Measurements from ENCODE around the gene STK39.

The STK39 gene

GRCh38 chr2:167933097-167933814 is 314.1 kb downstream of the STK39 start:
- Histone ChIP-seq H3K4me3 (ENCODE audit: control insufficient read depth in 1 of 7, extremely low read depth in 1 of 7, insufficient read depth in 4 of 7, low read depth in 2 of 7, low read length in 6 of 7) (no peak overlapping the region), H3K27me3 (replicated peaks in 2 of 5; ENCODE audit: control insufficient read depth in 4 of 5, insufficient read depth in 5 of 5, low read length in 4 of 5) (no peaks in the 10 kb centered on the region), H3K27ac (ENCODE audit: insufficient read depth in 1 of 2, low read depth in 1 of 2, low read length in 2 of 2, poor library complexity in 1 of 2, severe bottlenecking in 2 of 2) (no peak overlapping the region), H3K36me3 (ENCODE audit: control insufficient read depth in 4 of 4, insufficient read depth in 4 of 4, low read length in 3 of 4) (no peaks in the 10 kb centered on the region), H3K9me3 (ENCODE audit: control extremely low read depth in 1 of 5, control insufficient read depth in 4 of 5, insufficient read depth in 2 of 5, low read depth in 1 of 5, low read length in 4 of 5) (peaks cover 0 to 8% (median 0%) of the 10 kb centered on the region in 5 experiments), H3K4me1 (ENCODE audit: control extremely low read depth in 1 of 4, control insufficient read depth in 4 of 4, insufficient read depth in 4 of 4, low read length in 3 of 4) (no peaks in the 10 kb centered on the region)
- WGBS (ENCODE audit: insufficient coverage), result 97% methylated on average over 3 of the region's 4 CpGs
- DNase-seq, result no peak
- ChIA-PET POLR2A (no interaction called here), CTCF (interaction anchor here (0.5 kb wide), 1 partner anchor 165 kb away, joined by 3 read pairs; no protein-coding TSS in a partner anchor)

GRCh38 chr2:167932123-167932693 is 315.2 kb downstream of the STK39 start:
- ChIA-PET POLR2A (no interaction called here), CTCF (no interaction called here)

GRCh38 chr2:167929484-167929883 is 317.9 kb downstream of the STK39 start:
- H3K9me3 ChIP-seq (ENCODE audit: control extremely low read depth in 1 of 5, control insufficient read depth in 4 of 5, insufficient read depth in 2 of 5, low read depth in 1 of 5, low read length in 4 of 5), result peaks cover 0 to 4% (median 0%) of the 10 kb centered on the region in 5 experiments
- H3K36me3 ChIP-seq (ENCODE audit: control insufficient read depth in 4 of 4, insufficient read depth in 4 of 4, low read length in 3 of 4), result no peaks in the 10 kb centered on the region
- CTCF ChIA-PET, result no interaction called here
- no peak overlapping the region for H3K27ac ChIP-seq (ENCODE audit: insufficient read depth in 1 of 2, low read depth in 1 of 2, low read length in 2 of 2, poor library complexity in 1 of 2, severe bottlenecking in 2 of 2)
- H3K27me3 ChIP-seq (replicated peaks in 2 of 5; ENCODE audit: control insufficient read depth in 4 of 5, insufficient read depth in 5 of 5, low read length in 4 of 5), result no peaks in the 10 kb centered on the region
- no peak for DNase-seq
- H3K4me3 ChIP-seq (ENCODE audit: control insufficient read depth in 1 of 7, extremely low read depth in 1 of 7, insufficient read depth in 4 of 7, low read depth in 2 of 7, low read length in 6 of 7), result no peak overlapping the region
- POLR2A ChIA-PET, result no interaction called here
- 95% methylated on average over 2 of the region's 3 CpGs for WGBS (ENCODE audit: insufficient coverage)
- H3K4me1 ChIP-seq (ENCODE audit: control extremely low read depth in 1 of 4, control insufficient read depth in 4 of 4, insufficient read depth in 4 of 4, low read length in 3 of 4), result no peaks in the 10 kb centered on the region

More at GRCh38 chr2:167932123-167932693, 315.2 kb downstream of the STK39 start:
- DNase-seq, result no peak
- Histone ChIP-seq H3K36me3 (ENCODE audit: control insufficient read depth in 4 of 4, insufficient read depth in 4 of 4, low read length in 3 of 4) (no peaks in the 10 kb centered on the region), H3K27ac (ENCODE audit: insufficient read depth in 1 of 2, low read depth in 1 of 2, low read length in 2 of 2, poor library complexity in 1 of 2, severe bottlenecking in 2 of 2) (no peak overlapping the region), H3K4me3 (ENCODE audit: control insufficient read depth in 1 of 7, extremely low read depth in 1 of 7, insufficient read depth in 4 of 7, low read depth in 2 of 7, low read length in 6 of 7) (no peak overlapping the region), H3K9me3 (ENCODE audit: control extremely low read depth in 1 of 5, control insufficient read depth in 4 of 5, insufficient read depth in 2 of 5, low read depth in 1 of 5, low read length in 4 of 5) (peaks cover 0 to 8% (median 0%) of the 10 kb centered on the region in 5 experiments), H3K27me3 (replicated peaks in 2 of 5; ENCODE audit: control insufficient read depth in 4 of 5, insufficient read depth in 5 of 5, low read length in 4 of 5) (no peaks in the 10 kb centered on the region), H3K4me1 (ENCODE audit: control extremely low read depth in 1 of 4, control insufficient read depth in 4 of 4, insufficient read depth in 4 of 4, low read length in 3 of 4) (no peaks in the 10 kb centered on the region)
- WGBS (ENCODE audit: insufficient coverage), result 100% methylated on average over 1 of the region's 4 CpGs

GRCh38 chr2:167928434-167928833 is 319.0 kb downstream of the STK39 start:
- Histone ChIP-seq H3K4me3 (ENCODE audit: control insufficient read depth in 1 of 7, extremely low read depth in 1 of 7, insufficient read depth in 4 of 7, low read depth in 2 of 7, low read length in 6 of 7) (no peak overlapping the region), H3K36me3 (ENCODE audit: control insufficient read depth in 4 of 4, insufficient read depth in 4 of 4, low read length in 3 of 4) (no peaks in the 10 kb centered on the region), H3K4me1 (ENCODE audit: control extremely low read depth in 1 of 4, control insufficient read depth in 4 of 4, insufficient read depth in 4 of 4, low read length in 3 of 4) (no peaks in the 10 kb centered on the region), H3K9me3 (ENCODE audit: control extremely low read depth in 1 of 5, control insufficient read depth in 4 of 5, insufficient read depth in 2 of 5, low read depth in 1 of 5, low read length in 4 of 5) (no peaks in the 10 kb centered on the region), H3K27ac (ENCODE audit: insufficient read depth in 1 of 2, low read depth in 1 of 2, low read length in 2 of 2, poor library complexity in 1 of 2, severe bottlenecking in 2 of 2) (no peak overlapping the region), H3K27me3 (replicated peaks in 2 of 5; ENCODE audit: control insufficient read depth in 4 of 5, insufficient read depth in 5 of 5, low read length in 4 of 5) (no peaks in the 10 kb centered on the region)
- ChIA-PET POLR2A (no interaction called here), CTCF (no interaction called here)
- DNase-seq, result no peak
- 96% methylated on average over 5 of the region's 6 CpGs for WGBS (ENCODE audit: insufficient coverage)

- Histone ChIP-seq H3K27ac (ENCODE audit: insufficient read depth in 1 of 2, low read depth in 1 of 2, low read length in 2 of 2, poor library complexity in 1 of 2, severe bottlenecking in 2 of 2) (no peak overlapping the region), H3K27me3 (replicated peaks in 2 of 5; ENCODE audit: control insufficient read depth in 4 of 5, insufficient read depth in 5 of 5, low read length in 4 of 5) (no peaks in the 10 kb centered on the region), H3K9me3 (ENCODE audit: control extremely low read depth in 1 of 5, control insufficient read depth in 4 of 5, insufficient read depth in 2 of 5, low read depth in 1 of 5, low read length in 4 of 5) (no peaks in the 10 kb centered on the region), H3K4me3 (ENCODE audit: control insufficient read depth in 1 of 7, extremely low read depth in 1 of 7, insufficient read depth in 4 of 7, low read depth in 2 of 7, low read length in 6 of 7) (no peak overlapping the region), H3K36me3 (ENCODE audit: control insufficient read depth in 4 of 4, insufficient read depth in 4 of 4, low read length in 3 of 4) (no peaks in the 10 kb centered on the region), H3K4me1 (ENCODE audit: control extremely low read depth in 1 of 4, control insufficient read depth in 4 of 4, insufficient read depth in 4 of 4, low read length in 3 of 4) (no peaks in the 10 kb centered on the region)
- WGBS (ENCODE audit: insufficient coverage), result 92% methylated on average over 2 of the region's 2 CpGs
- ChIA-PET CTCF (no interaction called here), POLR2A (no interaction called here)
- DNase-seq, result no peak
These were observed 321.6 kb downstream of the STK39 start for GRCh38 chr2:167925758-167926157.

GRCh38 chr2:167924556-167924955 is 322.8 kb downstream of the STK39 start:
- CTCF ChIA-PET, result interaction anchor here (0.6 kb wide), 1 partner anchor 1199 kb away, joined by 3 read pairs; no protein-coding TSS in a partner anchor
- Histone ChIP-seq H3K9me3 (ENCODE audit: control extremely low read depth in 1 of 5, control insufficient read depth in 4 of 5, insufficient read depth in 2 of 5, low read depth in 1 of 5, low read length in 4 of 5) (no peaks in the 10 kb centered on the region), H3K27ac (ENCODE audit: insufficient read depth in 1 of 2, low read depth in 1 of 2, low read length in 2 of 2, poor library complexity in 1 of 2, severe bottlenecking in 2 of 2) (no peak overlapping the region), H3K4me1 (ENCODE audit: control extremely low read depth in 1 of 4, control insufficient read depth in 4 of 4, insufficient read depth in 4 of 4, low read length in 3 of 4) (no peaks in the 10 kb centered on the region), H3K36me3 (ENCODE audit: control insufficient read depth in 4 of 4, insufficient read depth in 4 of 4, low read length in 3 of 4) (no peaks in the 10 kb centered on the region), H3K4me3 (ENCODE audit: control insufficient read depth in 1 of 7, extremely low read depth in 1 of 7, insufficient read depth in 4 of 7, low read depth in 2 of 7, low read length in 6 of 7) (no peak overlapping the region), H3K27me3 (replicated peaks in 2 of 5; ENCODE audit: control insufficient read depth in 4 of 5, insufficient read depth in 5 of 5, low read length in 4 of 5) (no peaks in the 10 kb centered on the region)
- POLR2A ChIA-PET, result no interaction called here
- WGBS (ENCODE audit: insufficient coverage), result 100% methylated on average over 2 of the region's 4 CpGs
- DNase-seq, result no peak

- 100% methylated on average over 1 of the region's 1 CpG for WGBS (ENCODE audit: insufficient coverage)
- no peak overlapping the region for H3K4me3 ChIP-seq (ENCODE audit: control insufficient read depth in 1 of 7, extremely low read depth in 1 of 7, insufficient read depth in 4 of 7, low read depth in 2 of 7, low read length in 6 of 7)
- no peaks in the 10 kb centered on the region for H3K4me1 ChIP-seq (ENCODE audit: control extremely low read depth in 1 of 4, control insufficient read depth in 4 of 4, insufficient read depth in 4 of 4, low read length in 3 of 4)
- H3K27me3 ChIP-seq (replicated peaks in 2 of 5; ENCODE audit: control insufficient read depth in 4 of 5, insufficient read depth in 5 of 5, low read length in 4 of 5), result no peaks in the 10 kb centered on the region
- H3K27ac ChIP-seq (ENCODE audit: insufficient read depth in 1 of 2, low read depth in 1 of 2, low read length in 2 of 2, poor library complexity in 1 of 2, severe bottlenecking in 2 of 2), result no peak overlapping the region
- ChIA-PET POLR2A (no interaction called here), CTCF (no interaction called here)
- H3K36me3 ChIP-seq (ENCODE audit: control insufficient read depth in 4 of 4, insufficient read depth in 4 of 4, low read length in 3 of 4), result no peaks in the 10 kb centered on the region
- H3K9me3 ChIP-seq (ENCODE audit: control extremely low read depth in 1 of 5, control insufficient read depth in 4 of 5, insufficient read depth in 2 of 5, low read depth in 1 of 5, low read length in 4 of 5), result no peaks in the 10 kb centered on the region
- DNase-seq, result no peak
These were observed 330.6 kb downstream of the STK39 start for GRCh38 chr2:167916756-167917155.

Measured in common myeloid progenitor, CD34-positive (primary cell).